ENCODE measurements around the gene MNT.

Gene MNT

DNA sequence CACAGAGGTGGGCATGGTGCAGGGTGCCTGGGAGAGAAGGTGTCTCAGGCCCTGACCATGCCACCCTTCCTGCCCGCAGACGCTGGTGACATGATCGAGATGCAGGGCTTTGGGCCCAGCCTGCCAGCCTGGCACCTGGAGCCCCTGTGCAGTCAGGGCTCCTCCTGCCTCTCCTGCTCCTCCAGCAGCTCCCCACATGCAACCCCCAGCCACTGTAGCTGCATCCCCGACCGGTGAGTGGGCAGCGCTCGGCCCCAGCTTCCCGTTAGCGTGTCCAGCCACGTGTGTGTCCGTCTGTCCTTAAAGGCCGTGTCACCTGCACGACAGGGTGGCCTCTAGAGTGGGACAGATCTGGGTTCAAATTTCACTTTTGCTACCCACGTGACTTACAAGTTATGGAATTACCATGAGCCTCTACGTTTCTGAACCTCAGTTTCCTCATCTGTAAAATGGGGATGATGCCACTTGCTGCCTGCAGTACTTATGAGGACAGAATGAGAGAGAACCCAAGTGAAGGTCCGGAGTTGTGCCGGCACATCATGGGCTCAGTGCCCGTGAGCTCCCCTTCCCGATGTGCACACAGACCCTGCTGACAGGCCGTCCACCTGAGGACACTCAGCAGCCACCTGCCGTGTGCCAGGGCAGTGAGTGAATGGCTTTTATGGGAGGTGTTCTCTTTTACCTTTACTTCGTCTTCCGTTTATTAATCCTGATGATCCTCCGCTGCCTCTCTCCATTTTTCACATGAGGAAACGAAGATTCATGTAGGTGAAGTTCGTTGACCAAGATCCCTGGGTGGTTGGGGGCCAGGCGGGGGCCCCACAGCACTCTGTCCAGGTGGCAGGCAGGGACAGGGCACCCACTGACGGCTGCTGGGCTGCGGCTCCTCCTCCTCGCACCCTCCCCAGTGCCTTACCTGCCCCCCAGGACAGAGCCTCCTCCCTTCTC, 29.4 kb downstream of the MNT start:
- TF ChIP-seq, protein P1, sequence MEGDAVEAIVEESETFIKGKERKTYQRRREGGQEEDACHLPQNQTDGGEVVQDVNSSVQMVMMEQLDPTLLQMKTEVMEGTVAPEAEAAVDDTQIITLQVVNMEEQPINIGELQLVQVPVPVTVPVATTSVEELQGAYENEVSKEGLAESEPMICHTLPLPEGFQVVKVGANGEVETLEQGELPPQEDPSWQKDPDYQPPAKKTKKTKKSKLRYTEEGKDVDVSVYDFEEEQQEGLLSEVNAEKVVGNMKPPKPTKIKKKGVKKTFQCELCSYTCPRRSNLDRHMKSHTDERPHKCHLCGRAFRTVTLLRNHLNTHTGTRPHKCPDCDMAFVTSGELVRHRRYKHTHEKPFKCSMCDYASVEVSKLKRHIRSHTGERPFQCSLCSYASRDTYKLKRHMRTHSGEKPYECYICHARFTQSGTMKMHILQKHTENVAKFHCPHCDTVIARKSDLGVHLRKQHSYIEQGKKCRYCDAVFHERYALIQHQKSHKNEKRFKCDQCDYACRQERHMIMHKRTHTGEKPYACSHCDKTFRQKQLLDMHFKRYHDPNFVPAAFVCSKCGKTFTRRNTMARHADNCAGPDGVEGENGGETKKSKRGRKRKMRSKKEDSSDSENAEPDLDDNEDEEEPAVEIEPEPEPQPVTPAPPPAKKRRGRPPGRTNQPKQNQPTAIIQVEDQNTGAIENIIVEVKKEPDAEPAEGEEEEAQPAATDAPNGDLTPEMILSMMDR (IDR thresholded peaks at IDR 0.05; ENCODE audit: control insufficient read depth, insufficient read depth, low read depth, low read length, missing control alignments) = no peak
- H3K4me3 ChIP-seq (ENCODE audit: control insufficient read depth, low read depth, low read length) = no peak overlapping the region
- no peak for DNase-seq (ENCODE audit: low read depth)

GRCh38 chr17:2370211-2370589, 30.7 kb downstream of the MNT start:
- TF ChIP-seq, protein P1 (IDR thresholded peaks at IDR 0.05; ENCODE audit: control insufficient read depth, insufficient read depth, low read depth, low read length, missing control alignments) = no peak
- no peak overlapping the region for H3K4me3 ChIP-seq (ENCODE audit: control insufficient read depth, low read depth, low read length)
- DNase-seq (ENCODE audit: low read depth) = no peak

DNA sequence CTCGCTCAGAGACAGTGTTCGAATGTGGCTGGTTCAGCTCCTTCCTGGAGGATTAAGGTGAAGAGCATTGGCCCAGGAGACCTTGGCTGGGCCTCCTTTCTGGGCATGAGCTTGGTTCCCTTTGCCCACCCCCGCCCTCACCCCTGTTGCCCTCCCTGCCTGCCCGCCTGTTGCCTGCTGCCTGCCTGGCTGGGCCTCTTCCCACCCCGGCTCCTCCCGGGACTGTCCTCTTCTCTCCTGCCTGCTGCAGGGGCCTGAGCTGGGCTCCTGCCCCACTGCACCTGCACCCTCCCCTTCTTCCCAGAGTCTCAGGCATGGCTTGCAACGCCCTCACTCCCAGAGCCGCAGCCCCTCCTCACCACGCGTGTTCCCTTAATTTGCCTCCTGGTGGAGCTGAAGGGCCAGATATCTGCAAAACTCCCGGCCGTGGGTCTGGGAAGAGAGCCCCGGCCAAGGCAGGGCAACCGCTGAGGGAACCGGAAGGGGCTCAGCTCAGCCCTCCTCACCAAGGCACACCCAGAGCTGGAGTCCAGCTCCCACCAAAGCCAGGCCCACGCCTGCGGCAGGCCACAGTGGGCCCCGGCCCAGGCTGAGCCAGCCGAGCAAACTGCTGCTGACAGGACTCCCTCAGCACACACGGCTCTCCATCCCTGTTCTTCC, 31.2 kb downstream of the MNT start:
- TF ChIP-seq, protein P1 (IDR thresholded peaks at IDR 0.05; ENCODE audit: control insufficient read depth, insufficient read depth, low read depth, low read length, missing control alignments) = no peak
- H3K4me3 ChIP-seq (ENCODE audit: control insufficient read depth, low read depth, low read length) = no peak overlapping the region
- no peak for DNase-seq (ENCODE audit: low read depth)

- TF ChIP-seq, protein P1 (IDR thresholded peaks at IDR 0.05; ENCODE audit: control insufficient read depth, insufficient read depth, low read depth, low read length, missing control alignments) = no peak
- no peak for DNase-seq (ENCODE audit: low read depth)
- no peak overlapping the region for H3K4me3 ChIP-seq (ENCODE audit: control insufficient read depth, low read depth, low read length)
Observed at GRCh38 chr17:2369039-2369438, 31.8 kb downstream of the MNT start.

GRCh38 chr17:2368359-2368758, 32.5 kb downstream of the MNT start:
- H3K4me3 ChIP-seq (ENCODE audit: control insufficient read depth, low read depth, low read length) = no peak overlapping the region
- TF ChIP-seq, protein P1 (IDR thresholded peaks at IDR 0.05; ENCODE audit: control insufficient read depth, insufficient read depth, low read depth, low read length, missing control alignments) = no peak
- DNase-seq (ENCODE audit: low read depth) = no peak

GRCh38 chr17:2366747-2367494, 33.9 kb downstream of the MNT start:
- DNase-seq (ENCODE audit: low read depth) = no peak
- TF ChIP-seq, protein P1 (IDR thresholded peaks at IDR 0.05; ENCODE audit: control insufficient read depth, insufficient read depth, low read depth, low read length, missing control alignments) = no peak
- H3K4me3 ChIP-seq (ENCODE audit: control insufficient read depth, low read depth, low read length) = no peak overlapping the region
